Breast epithelium (tissue), 4 donors: Measurements from ENCODE around the gene DAPK1. TPM values are rescaled to one million over a fixed set of nuclear protein-coding genes. Genes with fewer than 3 reads are reported as not detected.

Source experiments
- DNase-seq, 2 donors: peaks; one replicate each; pipeline ENCODE4 v3.0.0-alpha.2; 2019; ENCODE audit warnings: low spot score in 2 of 2
- H3K27ac ChIP-seq, 2 donors: fragments of 200-600 bp; sonication (generic) in 1 of 2; one replicate each; pipeline ENCODE4 v1.5.1; 2016 to 2019; ENCODE audit warnings: mild to moderate bottlenecking in 1 of 2
- H3K27me3 ChIP-seq, 2 donors: fragments of 200-600 bp; sonication (generic) in 1 of 2; one replicate each; pipeline versions ENCODE4 v1.5.1 to v1.6.0; 2017 to 2019; ENCODE audit warnings: control low read depth in 1 of 2, mild to moderate bottlenecking in 1 of 2
- H3K36me3 ChIP-seq: fragments of 200-600 bp; one replicate; pipeline ENCODE4 v1.5.1; 2019
- H3K4me1 ChIP-seq, 2 donors: fragments of 200-600 bp; sonication (generic); one replicate each; pipeline ENCODE4 v1.5.1; 2016 to 2019; ENCODE audit warnings: control low read depth in 1 of 2
- H3K4me3 ChIP-seq, 3 donors: fragments of 200-600 bp; sonication (generic); 1 replicate in 2 of 3; 2 replicates in 1 of 3; pipeline ENCODE4 v1.5.1; 2016 to 2019; ENCODE audit warnings: mild to moderate bottlenecking in 3 of 3, moderate library complexity in 2 of 3
- H3K9me3 ChIP-seq, 2 donors: fragments of 200-600 bp; sonication (generic) in 1 of 2; one replicate each; pipeline ENCODE4 v1.5.1; 2016 to 2019; ENCODE audit warnings: control low read depth in 1 of 2
- CTCF ChIP-seq, 3 donors: fragments of 450-650 bp; IDR thresholded peaks; one replicate each; pipeline ENCODE4 v1.5.1; 2016 to 2017; ENCODE audit warnings: antibody characterized with exemption in 3 of 3, mild to moderate bottlenecking in 3 of 3, moderate library complexity in 3 of 3
- POLR2A ChIP-seq: fragments of 450-650 bp; IDR thresholded peaks from one replicate; pipeline ENCODE4 v1.6.1; 2016; ENCODE audit warnings: antibody characterized with exemption, mild to moderate bottlenecking, moderate library complexity
- POLR2AphosphoS5 ChIP-seq, 3 donors: sonication (generic); formaldehyde crosslinking; IDR thresholded peaks; one replicate each; pipeline ENCODE4 v1.6.1; 2017; ENCODE audit warnings: antibody characterized with exemption in 3 of 3
- intact Hi-C: fragments of 100-400 bp; cut with DNase I; formaldehyde crosslinking; loops from one replicate; pipeline ENCODE4 v1.15.1; 2023; ENCODE audit warnings: low total_unique reads
- total RNA-seq, 3 donors: library from RNA; depleted of rRNA; stranded (reverse); fragments of >200 nt; gene quantifications; one replicate each; pipeline ENCODE4 v1.1.0, GENCODE V29; 2016

The DAPK1 gene
- total RNA-seq, 3 donors from 2014 or later = 14.7 to 42.6 (median 34.5) TPM

DNA sequence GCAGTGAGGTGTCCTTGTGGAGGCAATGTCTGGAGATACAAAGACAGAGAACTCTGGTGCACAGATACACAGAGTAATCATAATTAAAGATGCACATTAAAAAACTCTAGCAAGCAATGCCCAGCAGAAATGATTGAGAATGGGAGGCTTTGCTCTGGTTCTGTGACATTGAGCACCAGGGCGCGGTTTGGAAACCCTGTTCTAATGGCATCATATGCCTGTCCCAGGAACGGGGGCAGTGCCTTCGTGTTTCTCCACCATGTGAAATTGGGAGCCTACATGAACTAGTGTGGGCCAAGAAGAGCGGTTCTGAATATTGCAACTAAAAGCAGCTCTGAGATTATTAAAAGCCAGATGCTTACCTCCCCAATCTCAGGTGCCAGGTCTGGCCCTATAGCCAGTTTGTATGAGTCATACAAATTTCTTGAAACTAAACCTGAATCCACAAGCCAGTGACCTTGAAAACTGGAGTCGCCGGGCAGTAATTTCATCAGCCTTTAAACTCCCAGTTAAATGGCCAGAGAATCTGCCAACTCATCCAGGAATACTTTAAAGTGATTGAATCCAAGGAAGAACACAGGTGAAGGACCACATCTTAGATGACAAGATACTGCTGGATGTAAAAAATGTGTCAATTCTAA lies 206.1 kb downstream of the DAPK1 start:
- intact Hi-C loops = no loop called here
- Histone ChIP-seq H3K27ac (no peak overlapping the region), H3K4me3 (no peak overlapping the region), H3K27me3 (no peaks in the 10 kb centered on the region), H3K9me3 (no peaks in the 10 kb centered on the region), H3K4me1 (no peaks in the 10 kb centered on the region), H3K36me3 (no peaks in the 10 kb centered on the region)
- no peak for DNase-seq
- TF ChIP-seq POLR2A = no peak
- no peak for TF ChIP-seq CTCF (IDR thresholded peaks at IDR 0.05)
- TF ChIP-seq POLR2AphosphoS5 (IDR thresholded peaks at IDR 0.05) = no peak

GRCh38 chr9:87704342-87704741 lies 206.7 kb downstream of the DAPK1 start:
- Histone ChIP-seq H3K4me3 (no peak overlapping the region), H3K27me3 (no peaks in the 10 kb centered on the region), H3K27ac (no peak overlapping the region), H3K9me3 (no peaks in the 10 kb centered on the region), H3K36me3 (no peaks in the 10 kb centered on the region), H3K4me1 (no peaks in the 10 kb centered on the region)
- DNase-seq = no peak
- intact Hi-C loops = no loop called here
- TF ChIP-seq POLR2AphosphoS5 (IDR thresholded peaks at IDR 0.05) (no peak), POLR2A (no peak), CTCF (IDR thresholded peaks at IDR 0.05) (no peak)

DNA sequence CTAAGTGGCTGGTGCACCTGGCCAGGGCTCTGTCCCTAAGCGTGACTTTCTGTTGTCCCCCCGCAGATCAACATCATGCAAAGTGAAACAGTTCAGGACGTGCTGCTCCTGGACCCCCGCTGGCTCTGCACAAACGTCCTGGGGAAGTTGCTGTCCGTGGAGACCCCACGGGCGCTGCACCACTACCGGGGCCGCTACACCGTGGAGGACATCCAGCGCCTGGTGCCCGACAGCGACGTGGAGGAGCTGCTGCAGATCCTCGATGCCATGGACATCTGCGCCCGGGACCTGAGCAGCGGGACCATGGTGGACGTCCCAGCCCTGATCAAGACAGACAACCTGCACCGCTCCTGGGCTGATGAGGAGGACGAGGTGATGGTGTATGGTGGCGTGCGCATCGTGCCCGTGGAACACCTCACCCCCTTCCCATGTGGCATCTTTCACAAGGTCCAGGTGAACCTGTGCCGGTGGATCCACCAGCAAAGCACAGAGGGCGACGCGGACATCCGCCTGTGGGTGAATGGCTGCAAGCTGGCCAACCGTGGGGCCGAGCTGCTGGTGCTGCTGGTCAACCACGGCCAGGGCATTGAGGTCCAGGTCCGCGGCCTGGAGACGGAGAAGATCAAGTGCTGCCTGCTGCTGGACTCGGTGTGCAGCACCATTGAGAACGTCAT lies 208.5 kb downstream of the DAPK1 start:
- DNase-seq = no peak
- no peaks in the 10 kb centered on the region for H3K9me3 ChIP-seq
- H3K4me3 ChIP-seq = no peak overlapping the region

GRCh38 chr9:87707805-87708506 lies 210.3 kb downstream of the DAPK1 start:
- no peaks in the 10 kb centered on the region for H3K27me3 ChIP-seq
- TF ChIP-seq CTCF (IDR thresholded peaks at IDR 0.05) (no peak), POLR2AphosphoS5 (IDR thresholded peaks at IDR 0.05) (no peak), POLR2A (no peak)
- no peak overlapping the region for H3K4me3 ChIP-seq
- no peaks in the 10 kb centered on the region for H3K4me1 ChIP-seq
- no peak for DNase-seq
- intact Hi-C loops = no loop called here
- H3K27ac ChIP-seq = no peak overlapping the region
- H3K36me3 ChIP-seq = no peaks in the 10 kb centered on the region
- no peaks in the 10 kb centered on the region for H3K9me3 ChIP-seq

More for the DNA sequence above, 208.5 kb downstream of the DAPK1 start:
- TF ChIP-seq POLR2A = no peak
- no peak for TF ChIP-seq CTCF (IDR thresholded peaks at IDR 0.05)
- no peak for TF ChIP-seq POLR2AphosphoS5 (IDR thresholded peaks at IDR 0.05)
- H3K27me3 ChIP-seq = no peaks in the 10 kb centered on the region
- no peak overlapping the region for H3K27ac ChIP-seq
- H3K4me1 ChIP-seq = no peaks in the 10 kb centered on the region
- intact Hi-C loops = no loop called here
- H3K36me3 ChIP-seq = no peaks in the 10 kb centered on the region

GRCh38 chr9:87708546-87708945 lies 210.9 kb downstream of the DAPK1 start:
- intact Hi-C loops = no loop called here
- no peak for DNase-seq
- Histone ChIP-seq H3K27ac (no peak overlapping the region), H3K36me3 (no peaks in the 10 kb centered on the region), H3K9me3 (no peaks in the 10 kb centered on the region), H3K4me1 (no peaks in the 10 kb centered on the region), H3K27me3 (no peaks in the 10 kb centered on the region), H3K4me3 (no peak overlapping the region)
- no peak for TF ChIP-seq POLR2A
- TF ChIP-seq POLR2AphosphoS5 (IDR thresholded peaks at IDR 0.05) = no peak
- no peak for TF ChIP-seq CTCF (IDR thresholded peaks at IDR 0.05)
